Esophagus muscularis mucosa (tissue), 4 donors: Measurements from ENCODE around the gene C1orf167. TPM values are rescaled to one million over a fixed set of nuclear protein-coding genes. Genes with fewer than 3 reads are reported as not detected.

Experiments
- DNase-seq: peaks from one replicate; pipeline ENCODE4 v3.0.0-alpha.2; 2017; ENCODE audit errors: extremely low spot score
- H3K27ac ChIP-seq, 4 donors: fragments of 200-600 bp; sonication (generic); replicated peaks in 1 of 4; 1 replicate in 3 of 4; 2 replicates in 1 of 4; pipeline ENCODE4 v1.5.1; 2016 to 2019; ENCODE audit warnings: mild to moderate bottlenecking in 1 of 4
- H3K27me3 ChIP-seq, 4 donors: fragments of 200-600 bp; sonication (generic); one replicate each; pipeline versions ENCODE4 v1.5.1 to v1.6.0; 2016 to 2019
- H3K36me3 ChIP-seq, 4 donors: fragments of 200-600 bp; sonication (generic); one replicate each; pipeline ENCODE4 v1.5.1; 2016 to 2019
- H3K4me1 ChIP-seq, 4 donors: fragments of 200-600 bp; sonication (generic); one replicate each; pipeline ENCODE4 v1.5.1; 2016 to 2019
- H3K4me3 ChIP-seq, 4 donors: fragments of 200-600 bp; sonication (generic); 1 replicate in 2 of 4; 2 replicates in 2 of 4; pipeline ENCODE4 v1.5.1; 2016 to 2019; ENCODE audit warnings: mild to moderate bottlenecking in 4 of 4, moderate library complexity in 1 of 4
- H3K9me3 ChIP-seq, 4 donors: fragments of 200-600 bp; sonication (generic); 1 replicate in 3 of 4; 2 replicates in 1 of 4; pipeline ENCODE4 v1.5.1; 2016 to 2019
- EP300 ChIP-seq: sonication (generic); formaldehyde crosslinking; IDR thresholded peaks from one replicate; pipeline ENCODE4 v1.6.1; 2017; ENCODE audit warnings: antibody characterized with exemption
- POLR2A ChIP-seq: fragments of 450-650 bp; IDR thresholded peaks from one replicate; pipeline ENCODE4 v1.6.1; 2017; ENCODE audit warnings: antibody characterized with exemption, moderate library complexity, mild to moderate bottlenecking, low read depth
- POLR2AphosphoS5 ChIP-seq, 2 donors: sonication (generic); formaldehyde crosslinking; IDR thresholded peaks; one replicate each; pipeline ENCODE4 v1.6.1; 2017; ENCODE audit warnings: antibody characterized with exemption in 2 of 2
- WGBS: methylation state at CpG from one replicate; pipeline ENCODE4 v1.1.5; 2018; 5-methylcytosine and 5-hydroxymethylcytosine counted together
- intact Hi-C: fragments of 100-400 bp; cut with DNase I; formaldehyde crosslinking; loops from one replicate; pipeline ENCODE4 v1.15.1; 2023
- total RNA-seq, 4 donors: library from RNA; depleted of rRNA; stranded (reverse); fragments of >200 nt; gene quantifications; one replicate each; pipeline versions ENCODE4 v1.1.0 to v1.2.1, GENCODE V29; 2016
- TF ChIP-seq, protein P1 (sequence below), 3 experiments: fragments of 200-600 bp in 2 of 3; fragments of 450-650 bp in 1 of 3; sonication (generic) in 2 of 3; IDR thresholded peaks; one replicate each; pipeline ENCODE4 v1.5.1; 2017 to 2019; ENCODE audit warnings: antibody characterized with exemption in 3 of 3, mild to moderate bottlenecking in 2 of 3, moderate library complexity in 1 of 3

Gene C1orf167
- total RNA-seq, 4 donors from 2014 or later, result 2.3 to 4.3 TPM; not detected in 2

DNA sequence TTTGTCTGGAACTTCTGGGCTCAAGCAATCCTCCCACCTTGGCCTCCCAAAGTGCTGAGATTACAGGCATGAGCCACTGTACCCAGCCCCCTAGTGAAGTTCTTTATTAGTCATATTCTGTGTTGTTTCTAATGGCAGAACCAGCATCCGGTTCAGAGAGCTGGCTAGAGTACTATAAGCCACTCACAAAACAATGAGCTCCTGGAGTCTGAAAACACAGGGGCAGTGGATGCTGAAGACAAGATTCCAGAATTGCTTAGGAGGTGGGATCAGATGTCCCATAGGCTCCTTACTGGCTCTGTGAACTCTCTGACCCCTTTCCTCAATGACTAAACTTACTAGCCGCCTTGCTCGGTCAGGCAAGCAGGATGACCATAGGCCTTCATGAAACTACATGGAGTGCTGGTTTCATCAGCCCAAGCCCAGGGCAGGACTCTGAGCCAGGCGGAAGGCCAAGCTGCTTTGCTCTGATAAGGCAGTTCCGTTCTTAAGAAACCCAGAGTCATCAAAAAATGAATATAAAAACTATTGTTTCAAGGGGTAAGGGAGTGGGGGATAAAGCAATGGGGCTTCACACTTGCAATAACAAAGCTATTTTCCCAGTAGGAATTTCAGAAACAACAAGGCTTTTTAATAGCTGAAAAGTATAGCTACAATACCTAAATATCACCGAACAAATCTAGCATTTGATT lies 35.7 kb downstream of the C1orf167 start:
- Histone ChIP-seq H3K27me3 (no peaks in the 10 kb centered on the region), H3K36me3 (peaks cover 32 to 76% (median 69%) of the 10 kb centered on the region in 4 donors), H3K27ac (peak overlapping the region in 3 of 4 donors; percentile 12 to 50 (median 42)), H3K4me1 (peaks cover 17 to 43% (median 32%) of the 10 kb centered on the region in 4 donors), H3K4me3 (no peak overlapping the region), H3K9me3 (no peaks in the 10 kb centered on the region)
- intact Hi-C loops, result no loop called here
- 87% methylated on average over 6 of the region's 6 CpGs for WGBS
- TF ChIP-seq POLR2A, result no peak
- no peak for TF ChIP-seq POLR2AphosphoS5 (IDR thresholded peaks at IDR 0.05)
- no peak for TF ChIP-seq EP300
- TF ChIP-seq, protein P1, sequence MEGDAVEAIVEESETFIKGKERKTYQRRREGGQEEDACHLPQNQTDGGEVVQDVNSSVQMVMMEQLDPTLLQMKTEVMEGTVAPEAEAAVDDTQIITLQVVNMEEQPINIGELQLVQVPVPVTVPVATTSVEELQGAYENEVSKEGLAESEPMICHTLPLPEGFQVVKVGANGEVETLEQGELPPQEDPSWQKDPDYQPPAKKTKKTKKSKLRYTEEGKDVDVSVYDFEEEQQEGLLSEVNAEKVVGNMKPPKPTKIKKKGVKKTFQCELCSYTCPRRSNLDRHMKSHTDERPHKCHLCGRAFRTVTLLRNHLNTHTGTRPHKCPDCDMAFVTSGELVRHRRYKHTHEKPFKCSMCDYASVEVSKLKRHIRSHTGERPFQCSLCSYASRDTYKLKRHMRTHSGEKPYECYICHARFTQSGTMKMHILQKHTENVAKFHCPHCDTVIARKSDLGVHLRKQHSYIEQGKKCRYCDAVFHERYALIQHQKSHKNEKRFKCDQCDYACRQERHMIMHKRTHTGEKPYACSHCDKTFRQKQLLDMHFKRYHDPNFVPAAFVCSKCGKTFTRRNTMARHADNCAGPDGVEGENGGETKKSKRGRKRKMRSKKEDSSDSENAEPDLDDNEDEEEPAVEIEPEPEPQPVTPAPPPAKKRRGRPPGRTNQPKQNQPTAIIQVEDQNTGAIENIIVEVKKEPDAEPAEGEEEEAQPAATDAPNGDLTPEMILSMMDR (IDR thresholded peaks at IDR 0.05), result no peak
- DNase-seq, result no peak

DNA sequence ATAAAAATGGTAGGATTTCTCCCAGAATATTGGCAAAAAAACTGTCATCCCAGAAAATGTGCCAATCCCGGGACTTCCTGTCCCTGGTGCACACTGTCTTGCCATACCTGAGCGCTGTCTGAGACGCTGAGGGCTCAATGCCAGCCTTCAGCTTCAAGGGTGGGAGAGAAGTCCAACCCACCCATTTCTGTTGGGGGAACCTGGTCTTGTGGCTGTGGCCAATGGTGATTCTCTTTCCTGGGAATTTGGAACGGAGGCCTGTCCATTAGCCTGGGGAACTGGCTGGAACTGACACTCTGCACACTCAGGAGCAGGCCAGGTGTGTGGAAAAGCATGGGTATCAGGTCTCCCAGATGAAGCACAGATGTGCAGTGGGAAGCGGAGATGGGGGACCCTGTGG lies 37.1 kb downstream of the C1orf167 start:
- Histone ChIP-seq H3K27ac (peak overlapping the region in 1 of 4 donors; percentile 4), H3K4me3 (no peak overlapping the region), H3K4me1 (peaks cover 32 to 50% (median 43%) of the 10 kb centered on the region in 4 donors), H3K9me3 (no peaks in the 10 kb centered on the region), H3K36me3 (peaks cover 31 to 62% (median 56%) of the 10 kb centered on the region in 4 donors), H3K27me3 (no peaks in the 10 kb centered on the region)
- intact Hi-C loops, result no loop called here
- TF ChIP-seq, protein P1 (IDR thresholded peaks at IDR 0.05), result no peak
- no peak for TF ChIP-seq POLR2A
- TF ChIP-seq POLR2AphosphoS5 (IDR thresholded peaks at IDR 0.05), result no peak
- TF ChIP-seq EP300, result no peak
- no peak for DNase-seq
- WGBS, result 94% methylated on average over 4 of the region's 5 CpGs

DNA sequence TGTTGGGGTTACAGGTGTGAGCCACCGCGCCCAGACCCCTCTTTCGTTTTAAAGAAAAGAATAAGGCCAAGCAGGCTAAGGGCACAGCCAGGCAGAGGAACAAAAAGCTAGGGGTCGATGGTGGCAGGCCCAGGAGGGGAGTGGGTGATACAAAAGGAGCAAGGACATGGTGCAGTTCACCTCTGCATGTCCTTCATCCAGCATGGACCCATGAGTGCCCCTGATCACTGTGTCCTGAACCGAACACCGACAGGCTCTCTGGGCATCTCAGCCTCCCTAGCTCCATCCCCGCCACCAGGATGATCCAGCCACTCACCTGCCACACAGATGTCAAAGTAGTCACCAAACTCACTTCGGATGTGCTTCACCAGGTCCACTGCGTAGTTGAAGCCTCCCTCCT lies 37.9 kb downstream of the C1orf167 start:
- no peaks in the 10 kb centered on the region for H3K27me3 ChIP-seq
- H3K9me3 ChIP-seq, result no peaks in the 10 kb centered on the region
- H3K4me1 ChIP-seq, result peaks cover 40 to 58% (median 51%) of the 10 kb centered on the region in 4 donors
- intact Hi-C loops, result no loop called here
- H3K4me3 ChIP-seq, result no peak overlapping the region
- 96% methylated on average over 9 of the region's 9 CpGs for WGBS
- no peak for DNase-seq
- TF ChIP-seq, protein P1 (IDR thresholded peaks at IDR 0.05), result no peak
- TF ChIP-seq EP300 (no peak), POLR2A (no peak), POLR2AphosphoS5 (IDR thresholded peaks at IDR 0.05) (no peak)
- H3K27ac ChIP-seq, result peak overlapping the region in 1 of 4 donors; percentile 12
- H3K36me3 ChIP-seq, result peaks cover 23 to 54% (median 48%) of the 10 kb centered on the region in 4 donors

DNA sequence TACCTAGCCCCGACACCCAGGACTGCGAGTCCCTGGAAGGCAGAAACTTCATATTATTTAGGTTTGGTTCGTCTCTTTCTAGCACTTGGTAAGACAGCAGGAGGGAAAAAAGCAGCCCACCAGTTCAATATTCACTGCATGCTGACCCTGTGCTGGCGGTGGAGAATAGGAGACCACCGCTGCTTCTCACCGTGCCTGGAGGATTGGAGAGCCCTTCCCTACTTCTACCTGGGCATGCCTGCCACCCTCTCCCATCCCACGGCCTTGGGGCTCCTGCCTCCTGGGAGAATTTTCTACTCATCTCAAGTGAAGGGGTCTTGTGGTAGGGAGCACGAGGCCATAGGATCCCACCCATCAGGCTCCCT lies 38.4 kb downstream of the C1orf167 start:
- no peak for DNase-seq
- H3K36me3 ChIP-seq, result peaks cover 19 to 49% (median 43%) of the 10 kb centered on the region in 4 donors
- WGBS, result 94% methylated on average over 8 of the region's 8 CpGs
- H3K27ac ChIP-seq, result peak overlapping the region in 1 of 4 donors; percentile 12
- intact Hi-C loops, result no loop called here
- H3K27me3 ChIP-seq, result no peaks in the 10 kb centered on the region
- H3K4me3 ChIP-seq, result no peak overlapping the region
- H3K4me1 ChIP-seq, result peaks cover 43 to 62% (median 53%) of the 10 kb centered on the region in 4 donors
- no peak for TF ChIP-seq EP300
- TF ChIP-seq POLR2AphosphoS5 (IDR thresholded peaks at IDR 0.05), result no peak
- TF ChIP-seq, protein P1 (IDR thresholded peaks at IDR 0.05), result no peak
- no peak for TF ChIP-seq POLR2A
- H3K9me3 ChIP-seq, result no peaks in the 10 kb centered on the region
